Breast epithelium (tissue), 3 donors: ENCODE measurements around the gene RUNDC3A.

Experiments
- POLR2A ChIP-seq: fragments of 450-650 bp; IDR thresholded peaks from one replicate; pipeline ENCODE4 v1.6.1; 2016; ENCODE audit warnings: antibody characterized with exemption, mild to moderate bottlenecking, moderate library complexity
- POLR2AphosphoS5 ChIP-seq, 3 donors: sonication (generic); formaldehyde crosslinking; IDR thresholded peaks; one replicate each; pipeline ENCODE4 v1.6.1; 2017; ENCODE audit warnings: antibody characterized with exemption in 3 of 3
- TF ChIP-seq, protein P1 (sequence below), 3 donors: fragments of 450-650 bp; IDR thresholded peaks; one replicate each; pipeline ENCODE4 v1.5.1; 2016 to 2017; ENCODE audit warnings: antibody characterized with exemption in 3 of 3, mild to moderate bottlenecking in 3 of 3, moderate library complexity in 3 of 3

- TF ChIP-seq POLR2A (no peak), POLR2AphosphoS5 (IDR thresholded peaks at IDR 0.05) (no peak)
- TF ChIP-seq, protein P1, sequence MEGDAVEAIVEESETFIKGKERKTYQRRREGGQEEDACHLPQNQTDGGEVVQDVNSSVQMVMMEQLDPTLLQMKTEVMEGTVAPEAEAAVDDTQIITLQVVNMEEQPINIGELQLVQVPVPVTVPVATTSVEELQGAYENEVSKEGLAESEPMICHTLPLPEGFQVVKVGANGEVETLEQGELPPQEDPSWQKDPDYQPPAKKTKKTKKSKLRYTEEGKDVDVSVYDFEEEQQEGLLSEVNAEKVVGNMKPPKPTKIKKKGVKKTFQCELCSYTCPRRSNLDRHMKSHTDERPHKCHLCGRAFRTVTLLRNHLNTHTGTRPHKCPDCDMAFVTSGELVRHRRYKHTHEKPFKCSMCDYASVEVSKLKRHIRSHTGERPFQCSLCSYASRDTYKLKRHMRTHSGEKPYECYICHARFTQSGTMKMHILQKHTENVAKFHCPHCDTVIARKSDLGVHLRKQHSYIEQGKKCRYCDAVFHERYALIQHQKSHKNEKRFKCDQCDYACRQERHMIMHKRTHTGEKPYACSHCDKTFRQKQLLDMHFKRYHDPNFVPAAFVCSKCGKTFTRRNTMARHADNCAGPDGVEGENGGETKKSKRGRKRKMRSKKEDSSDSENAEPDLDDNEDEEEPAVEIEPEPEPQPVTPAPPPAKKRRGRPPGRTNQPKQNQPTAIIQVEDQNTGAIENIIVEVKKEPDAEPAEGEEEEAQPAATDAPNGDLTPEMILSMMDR (IDR thresholded peaks at IDR 0.05), result no peak
These were observed 41.8 kb upstream of the RUNDC3A start for GRCh38 chr17:44266402-44267164.
